K562 (cell line): Measurements from ENCODE around the gene MRAS.

Source experiments
- CBX8 ChIP-seq: fragments of 200-600 bp; sonication (generic); IDR thresholded peaks from 2 replicates; pipeline ENCODE4 v1.6.1; 2012; ENCODE audit warnings: borderline replicate concordance, mixed run types, low read depth, mild to moderate bottlenecking, moderate library complexity, mixed read lengths, low read length, control low read depth, inconsistent platforms; ENCODE audit not compliant: poor library complexity, severe bottlenecking; ENCODE audit errors: extremely low read depth
- CTCF ChIP-seq, 3 experiments: IDR thresholded peaks in 2 of 3; conservative IDR thresholded peaks in 1 of 3; 2 replicates each; pipeline ENCODE4 v1.5.1; 2011 to 2012; ENCODE audit warnings: low read length in 3 of 3, mild to moderate bottlenecking in 3 of 3, control low read depth in 2 of 3, improper control_type of control experiment in 1 of 3, inconsistent platforms in 1 of 3, low read depth in 1 of 3, mixed read lengths in 1 of 3, moderate library complexity in 1 of 3; ENCODE audit not compliant: insufficient read depth in 2 of 3
- ELF4 ChIP-seq: fragments of 450-650 bp; formaldehyde crosslinking; IDR thresholded peaks from 2 replicates; pipeline ENCODE4 v1.4.0; 2022; ENCODE audit warnings: missing genetic modification characterization
- MAFF ChIP-seq: IDR thresholded peaks from 2 replicates; pipeline ENCODE4 v1.6.1; 2012; ENCODE audit warnings: low read length, improper control_type of control experiment
- POLR2AphosphoS5 ChIP-seq: IDR thresholded peaks from 2 replicates; pipeline ENCODE4 v1.6.1; 2011; ENCODE audit warnings: mild to moderate bottlenecking, low read depth, low read length, moderate library complexity; ENCODE audit not compliant: control insufficient read depth, insufficient read depth
- RFX5 ChIP-seq: IDR thresholded peaks from 2 replicates; pipeline ENCODE4 v1.6.1; 2011; ENCODE audit warnings: low read depth, mild to moderate bottlenecking, improper control_type of control experiment, low read length
- SRSF7 ChIP-seq: fragments of 200-400 bp; formaldehyde crosslinking; optimal IDR thresholded peaks from 2 replicates; pipeline ENCODE3; 2017; ENCODE audit warnings: mild to moderate bottlenecking, low read depth, low read length
- ZNF592 ChIP-seq: fragments of 450-650 bp; IDR thresholded peaks from 2 replicates; pipeline ENCODE4 v1.6.1; 2017; ENCODE audit warnings: antibody characterized with exemption, mild to moderate bottlenecking
- TF ChIP-seq, protein P1 (sequence below): fragments of 250-450 bp; sonication (Bioruptor Pico); IDR thresholded peaks from 2 replicates; pipeline ENCODE4 v1.8.0; 2022; ENCODE audit warnings: moderate library complexity, mild to moderate bottlenecking, inconsistent platforms

DNA sequence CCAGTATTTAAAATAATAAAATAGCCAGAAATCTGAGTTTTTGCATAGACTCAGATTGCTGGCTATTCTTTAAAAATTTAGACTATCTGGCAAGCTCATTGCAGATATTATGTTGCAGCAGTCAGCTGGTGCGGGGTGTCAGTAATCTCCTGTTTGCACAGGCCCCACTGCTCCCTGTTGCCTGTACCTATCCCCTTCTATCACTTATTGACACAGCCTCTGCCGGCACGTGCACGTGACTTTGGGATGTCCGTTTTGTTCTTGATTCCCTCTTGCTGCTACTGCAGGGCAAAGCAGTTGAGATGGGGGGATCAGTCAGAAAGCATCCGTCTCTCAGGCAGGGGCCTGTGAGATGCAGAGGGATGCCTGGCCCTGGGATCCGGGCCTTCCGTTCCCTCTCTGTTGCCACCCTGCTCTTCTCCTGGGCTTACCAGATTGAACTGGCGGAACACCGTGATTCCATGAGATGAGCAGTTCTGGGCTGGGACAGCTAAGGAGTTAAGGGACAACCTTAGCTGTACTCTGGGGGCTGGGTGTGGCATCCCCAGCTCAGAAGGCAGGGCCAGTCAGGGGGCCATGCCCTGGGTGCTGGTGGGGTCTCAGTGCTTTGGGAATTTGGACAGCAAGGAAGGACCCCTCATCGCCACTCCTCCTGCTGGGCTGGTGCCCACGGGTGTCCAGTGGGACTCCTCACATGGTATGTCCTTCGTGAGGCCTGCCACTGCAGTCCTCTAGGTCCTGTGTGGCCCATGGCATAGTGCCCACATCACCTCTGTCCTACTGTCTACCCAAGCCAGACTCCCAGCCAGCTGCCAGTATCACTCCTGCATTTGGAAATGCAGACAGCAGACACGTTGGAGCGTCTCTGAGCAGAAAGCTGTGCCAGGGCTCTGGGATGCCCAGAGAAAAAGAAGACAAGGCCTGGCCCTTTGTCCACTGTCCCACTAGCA is 11.8 kb downstream of the MRAS start:
- TF ChIP-seq MAFF (no peak), SRSF7 (no peak), POLR2AphosphoS5 (no peak), ZNF592 (no peak), ELF4 (CRISPR knock-in tag) (no peak), RFX5 (no peak), CTCF (IDR thresholded peaks at IDR 0.05 in 2 of 3, conservative IDR thresholded peaks at IDR 0.05 in 1 of 3; ENCODE audit: insufficient read depth in 2 of 3, low read depth in 1 of 3, low read length in 3 of 3) (no peak), CBX8 (no peak)
- TF ChIP-seq, protein P1, sequence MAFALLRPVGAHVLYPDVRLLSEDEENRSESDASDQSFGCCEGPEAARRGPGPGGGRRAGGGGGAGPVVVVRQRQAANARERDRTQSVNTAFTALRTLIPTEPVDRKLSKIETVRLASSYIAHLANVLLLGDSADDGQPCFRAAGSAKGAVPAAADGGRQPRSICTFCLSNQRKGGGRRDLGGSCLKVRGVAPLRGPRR (CRISPR knock-in tag), result no peak
